ENCODE data around the gene PRXL2B.

Gene PRXL2B

DNA sequence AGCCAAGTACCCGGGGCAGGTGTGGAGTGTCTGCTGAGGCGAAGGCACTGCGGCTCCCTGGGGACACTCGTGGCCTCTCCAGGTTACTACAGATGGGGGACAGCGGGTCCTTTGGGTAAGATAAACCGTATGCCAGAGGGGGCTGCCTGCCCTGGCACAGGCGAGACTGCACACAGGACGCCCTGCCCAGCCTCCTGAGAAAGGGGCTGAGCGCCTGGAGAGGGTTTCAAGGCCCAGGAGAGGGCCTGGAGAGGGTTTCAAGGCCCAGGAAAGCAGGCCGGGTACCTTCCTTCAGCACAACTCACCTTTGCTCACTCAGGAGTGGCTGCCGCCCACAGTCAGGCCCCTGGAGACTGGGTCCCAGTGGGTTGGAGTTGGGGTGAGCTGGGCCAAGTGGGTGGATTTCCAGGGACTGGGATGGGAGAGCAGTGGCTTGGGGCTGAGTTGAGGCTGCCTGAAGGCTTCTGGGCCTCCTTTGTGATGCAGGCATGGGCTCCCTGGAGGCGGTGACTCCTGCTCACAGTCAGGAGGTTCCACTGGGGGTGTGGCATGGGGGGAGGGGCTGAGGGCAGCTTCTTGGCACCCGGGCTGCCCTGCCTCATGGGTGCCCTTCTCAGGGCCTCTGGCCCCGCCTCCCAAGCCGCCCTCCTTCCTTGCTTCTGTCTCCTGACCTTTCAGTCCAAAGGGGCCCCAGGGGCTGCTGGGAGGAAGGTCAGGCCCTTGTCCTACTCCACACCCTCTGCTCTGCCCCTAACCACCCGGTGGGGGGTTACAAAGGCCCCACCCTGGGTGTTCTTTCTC is 46.2 kb downstream of the PRXL2B start, which contains the start of gene MMEL1:
MMEL1 (minus strand) TSS at position 456 of the 801 bp plus-strand sequence. CDS start 3,532 bp downstream, outside the sequence.
- no peak for TF ChIP-seq MYC (IDR thresholded peaks at IDR 0.05; ENCODE audit: low read depth, low read length)
- TF ChIP-seq CTCF (IDR thresholded peaks at IDR 0.05; ENCODE audit: low read depth, low read length), result no peak
- no peak for TF ChIP-seq MAX (IDR thresholded peaks at IDR 0.05; ENCODE audit: low read depth, low read length)
- no peak for TF ChIP-seq POLR2A (IDR thresholded peaks at IDR 0.05; ENCODE audit: extremely low read depth, insufficient read length)
- no peak for DNase-seq (ENCODE audit: low read depth)
- H3K4me3 ChIP-seq (ENCODE audit: low read depth, low read length), result no peak within 1 kb of the TSS

- H3K4me3 ChIP-seq (ENCODE audit: low read depth, low read length), result no peak overlapping the region
- TF ChIP-seq MAX (IDR thresholded peaks at IDR 0.05; ENCODE audit: low read depth, low read length), result no peak
- no peak for TF ChIP-seq CTCF (IDR thresholded peaks at IDR 0.05; ENCODE audit: low read depth, low read length)
- no peak for TF ChIP-seq POLR2A (IDR thresholded peaks at IDR 0.05; ENCODE audit: extremely low read depth, insufficient read length)
- TF ChIP-seq MYC (IDR thresholded peaks at IDR 0.05; ENCODE audit: low read depth, low read length), result no peak
- no peak for DNase-seq (ENCODE audit: low read depth)
Measured at GRCh38 chr1:2633366-2633935, 46.9 kb downstream of the PRXL2B start.

GRCh38 chr1:2633936-2634491 is 47.4 kb downstream of the PRXL2B start:
- DNase-seq (ENCODE audit: low read depth), result no peak
- H3K4me3 ChIP-seq (ENCODE audit: low read depth, low read length), result no peak overlapping the region

DNA sequence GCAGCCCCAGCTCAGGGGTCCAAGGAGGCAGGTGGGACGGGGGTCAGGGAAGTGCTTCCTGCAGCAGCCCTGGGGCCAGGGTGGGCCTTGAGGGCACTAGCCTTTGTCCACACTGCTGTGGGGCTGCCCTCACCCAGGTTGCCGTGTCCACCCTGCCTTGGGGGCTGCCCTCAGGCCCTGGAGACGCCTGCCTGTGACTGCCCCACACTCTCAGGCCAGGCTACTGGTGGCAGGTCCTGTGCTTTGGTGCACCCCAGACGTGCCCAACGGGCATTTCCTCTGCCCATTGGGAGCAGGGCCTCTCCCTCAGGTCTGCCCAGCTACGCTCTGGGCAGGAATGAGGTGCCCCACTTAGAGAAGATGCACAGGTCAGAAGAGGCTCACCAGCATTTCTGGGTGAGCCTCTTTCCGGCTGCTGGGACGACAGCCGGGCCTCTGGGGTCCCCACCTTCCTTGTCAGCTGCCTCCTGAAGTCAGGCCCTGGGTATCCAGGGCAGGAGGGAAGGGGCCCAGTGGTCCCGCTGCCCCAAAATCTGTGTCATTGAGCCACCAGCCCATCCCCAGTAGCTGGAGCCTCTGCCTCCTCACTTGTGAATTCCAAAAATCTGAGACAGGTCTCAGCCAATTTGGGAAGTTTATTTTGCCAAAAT is 48.9 kb downstream of the PRXL2B start:
- no peak overlapping the region for H3K4me3 ChIP-seq (ENCODE audit: low read depth, low read length)
- no peak for TF ChIP-seq POLR2A (IDR thresholded peaks at IDR 0.05; ENCODE audit: extremely low read depth, insufficient read length)
- no peak for TF ChIP-seq MYC (IDR thresholded peaks at IDR 0.05; ENCODE audit: low read depth, low read length)
- no peak for TF ChIP-seq MAX (IDR thresholded peaks at IDR 0.05; ENCODE audit: low read depth, low read length)
- no peak for TF ChIP-seq CTCF (IDR thresholded peaks at IDR 0.05; ENCODE audit: low read depth, low read length)
- no peak for DNase-seq (ENCODE audit: low read depth)

More at GRCh38 chr1:2633936-2634491, 47.4 kb downstream of the PRXL2B start:
- no peak for TF ChIP-seq POLR2A (IDR thresholded peaks at IDR 0.05; ENCODE audit: extremely low read depth, insufficient read length)
- no peak for TF ChIP-seq CTCF (IDR thresholded peaks at IDR 0.05; ENCODE audit: low read depth, low read length)
- TF ChIP-seq MAX (IDR thresholded peaks at IDR 0.05; ENCODE audit: low read depth, low read length), result no peak
- TF ChIP-seq MYC (IDR thresholded peaks at IDR 0.05; ENCODE audit: low read depth, low read length), result no peak

- no peak for DNase-seq (ENCODE audit: low read depth)
- no peak for TF ChIP-seq CTCF (IDR thresholded peaks at IDR 0.05; ENCODE audit: low read depth, low read length)
- no peak for TF ChIP-seq POLR2A (IDR thresholded peaks at IDR 0.05; ENCODE audit: extremely low read depth, insufficient read length)
- no peak for TF ChIP-seq MAX (IDR thresholded peaks at IDR 0.05; ENCODE audit: low read depth, low read length)
- TF ChIP-seq MYC (IDR thresholded peaks at IDR 0.05; ENCODE audit: low read depth, low read length), result no peak
Measured at GRCh38 chr1:2636733-2637132, 50.2 kb downstream of the PRXL2B start.

More at GRCh38 chr1:2636733-2637132, 50.2 kb downstream of the PRXL2B start:
- no peak overlapping the region for H3K4me3 ChIP-seq (ENCODE audit: low read depth, low read length)
